Measurements from ENCODE around the gene NTM.

The NTM gene

DNA sequence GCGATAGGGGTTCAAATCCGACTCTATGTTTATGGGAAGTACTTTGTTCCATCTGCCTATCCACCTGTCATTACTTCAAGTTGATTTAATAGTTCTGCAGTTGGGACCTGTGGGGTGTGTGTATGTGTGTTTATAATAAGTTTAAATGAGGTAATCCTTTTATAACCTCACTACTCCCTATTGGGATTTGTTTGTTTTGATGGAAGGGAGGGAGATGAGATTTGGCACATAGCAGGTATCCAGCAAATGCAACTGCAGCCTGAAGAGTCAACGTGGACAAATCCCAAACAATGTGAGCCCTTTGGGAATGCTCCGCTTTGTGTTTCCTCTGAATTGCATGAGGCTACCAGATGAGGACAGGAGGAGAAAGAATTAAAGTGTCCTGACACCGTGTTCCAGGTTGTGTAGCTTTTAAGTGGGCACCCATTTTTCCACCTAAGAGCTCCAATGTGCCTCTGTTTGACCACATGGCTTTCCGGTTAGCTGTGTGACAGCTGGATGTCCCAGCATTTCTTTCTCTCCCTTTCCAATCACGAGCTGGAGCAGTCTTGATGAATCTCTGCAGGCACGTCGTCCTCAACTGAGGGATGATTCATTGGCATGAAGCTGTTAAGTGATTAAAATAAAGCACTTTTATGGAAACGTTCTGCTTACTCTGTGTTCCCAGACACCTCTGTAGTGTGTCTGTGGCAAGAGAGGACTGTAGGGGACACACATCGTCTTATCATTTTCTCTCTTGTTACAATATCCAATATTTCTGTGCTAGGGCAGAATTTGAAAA lies 610.7 kb downstream of the NTM start:
- no peak for DNase-seq

DNA sequence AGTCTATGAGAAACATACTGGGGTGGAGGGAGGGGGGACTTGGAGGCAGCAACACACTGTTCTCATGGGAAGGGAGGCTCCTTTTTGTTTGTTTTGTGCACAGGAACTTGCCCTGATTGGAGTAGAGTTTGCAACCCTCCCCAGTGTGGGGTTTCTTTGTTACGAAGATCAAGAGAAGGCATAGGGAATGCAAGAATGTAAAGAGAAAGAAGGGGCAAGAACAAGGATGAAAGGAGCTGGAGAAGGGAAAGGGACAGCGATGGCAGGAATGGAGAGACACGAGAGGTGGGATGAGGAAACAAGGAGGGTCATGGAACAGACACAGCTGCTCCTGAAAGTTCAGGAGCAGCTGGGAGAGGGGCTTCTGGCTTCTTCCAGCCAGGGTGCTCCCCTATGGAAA lies 611.7 kb downstream of the NTM start:
- no peak for DNase-seq

DNA sequence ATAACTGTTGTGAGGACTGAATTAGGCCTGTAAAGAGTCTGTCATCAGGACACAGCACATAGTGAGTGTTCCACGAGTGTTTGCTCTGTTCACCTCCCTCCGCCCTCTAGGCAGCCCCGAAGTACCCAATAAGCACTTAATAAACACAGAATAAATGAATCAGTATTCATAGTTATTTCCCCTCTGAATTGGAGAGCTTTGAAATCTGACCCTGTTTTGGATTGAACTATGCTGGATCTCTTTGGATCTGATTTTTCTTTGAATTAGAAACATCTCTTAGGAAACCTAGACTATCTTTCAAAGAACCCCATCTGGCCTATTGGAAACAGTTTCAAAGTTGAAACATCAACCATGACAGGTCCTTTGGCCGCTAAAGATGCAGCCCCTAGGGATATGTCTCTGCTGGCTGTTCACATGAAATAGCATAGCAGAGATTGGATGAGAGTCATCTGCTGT lies 615.5 kb downstream of the NTM start:
- no peak for DNase-seq

DNA sequence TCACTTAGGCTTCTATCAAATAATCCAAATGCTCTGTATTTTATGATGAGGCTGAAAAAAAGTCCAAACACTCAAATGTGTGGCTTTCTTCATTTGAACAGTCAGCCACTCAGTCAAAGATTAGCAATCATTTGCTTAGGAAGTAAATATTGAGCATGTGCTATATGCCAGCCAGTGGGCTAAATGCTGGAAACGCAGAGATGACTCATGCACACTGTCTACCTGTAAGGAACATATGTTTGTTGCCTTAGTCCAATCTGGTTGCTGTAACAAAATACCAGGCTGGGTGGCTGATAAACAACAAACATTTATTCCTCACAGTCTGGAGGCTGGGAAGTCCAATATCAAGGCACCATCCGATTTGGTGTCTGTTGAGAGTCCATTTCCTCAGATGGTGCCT lies 617.3 kb downstream of the NTM start:
- no peak for DNase-seq

DNA sequence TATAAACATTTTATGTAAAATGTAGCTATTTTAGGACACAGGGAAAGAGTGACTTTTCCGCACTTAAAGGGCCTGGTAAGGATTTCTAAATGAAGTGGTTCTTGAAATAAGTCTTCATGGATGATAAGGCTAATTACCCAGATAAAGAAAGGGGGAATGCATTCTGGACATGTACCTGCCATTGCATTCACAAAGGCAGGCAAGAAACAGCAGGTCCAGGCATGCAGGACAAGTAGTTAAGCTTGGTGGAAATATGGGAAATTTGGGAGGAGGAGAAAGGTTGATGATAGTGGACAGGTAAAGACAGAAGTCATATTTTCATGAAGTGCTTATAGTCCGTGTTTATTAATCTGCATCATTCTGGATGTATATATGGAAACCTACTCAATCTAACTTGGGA lies 621.2 kb downstream of the NTM start:
- DNase-seq = no peak

DNA sequence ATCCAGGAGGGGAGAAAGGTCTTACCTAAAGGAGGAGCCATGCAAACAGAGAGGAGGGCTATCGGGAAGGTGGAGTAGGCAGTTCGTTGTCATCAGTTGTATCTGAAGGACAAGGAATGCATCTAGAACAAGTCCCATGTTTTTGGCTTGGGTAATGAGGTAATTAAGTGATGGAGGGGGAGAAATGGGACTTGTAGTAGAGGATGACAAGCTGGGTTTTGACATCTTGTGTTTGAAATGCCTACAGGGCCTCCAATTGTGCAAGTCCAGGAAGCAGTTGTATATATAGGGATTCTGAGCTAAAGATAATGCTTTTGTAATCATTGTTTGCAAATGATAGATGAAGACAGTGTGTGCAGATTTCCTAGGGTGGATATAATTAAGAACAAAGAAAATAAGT lies 622.8 kb downstream of the NTM start:
- no peak for DNase-seq

DNA sequence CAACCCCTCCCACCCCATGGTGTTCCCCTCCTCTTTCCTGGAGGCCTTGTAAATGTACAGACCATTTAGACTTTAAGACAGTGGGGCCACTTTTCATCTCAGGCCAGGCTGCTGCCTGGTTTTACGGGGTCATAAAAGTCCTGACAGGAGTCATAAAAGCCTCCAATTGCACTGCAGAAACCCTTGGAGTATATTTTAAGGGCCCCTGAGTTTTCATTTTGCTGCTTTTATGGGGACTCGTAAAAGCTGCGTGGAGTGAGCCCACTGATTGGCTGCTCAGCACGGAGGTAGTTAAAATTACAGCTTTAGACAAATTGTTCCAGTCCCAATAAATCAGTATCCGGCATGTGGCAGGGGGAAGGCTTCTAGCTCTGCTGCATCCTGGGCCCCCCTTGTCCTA lies 627.6 kb downstream of the NTM start:
- no peak for DNase-seq

DNA sequence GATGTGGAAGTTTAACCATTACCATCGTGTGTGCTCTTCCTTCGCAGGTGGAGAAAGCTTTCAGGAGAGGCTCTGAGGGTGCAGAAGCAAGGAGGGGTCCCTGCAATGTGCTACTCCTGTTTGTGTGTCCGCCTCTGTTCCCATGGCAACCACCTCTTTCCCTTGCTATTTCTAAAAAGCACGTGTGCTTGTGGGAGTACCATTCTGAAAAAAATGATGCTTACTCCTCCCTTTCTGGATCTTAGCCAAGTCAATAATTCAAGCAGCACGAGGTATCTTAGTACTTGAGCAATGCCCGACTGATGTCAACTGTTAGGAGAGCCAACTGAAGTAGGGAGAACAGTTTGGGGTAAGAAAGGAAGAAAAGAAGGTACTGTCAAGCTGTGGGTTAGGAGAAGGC lies 628.7 kb downstream of the NTM start:
- DNase-seq = no peak

DNA sequence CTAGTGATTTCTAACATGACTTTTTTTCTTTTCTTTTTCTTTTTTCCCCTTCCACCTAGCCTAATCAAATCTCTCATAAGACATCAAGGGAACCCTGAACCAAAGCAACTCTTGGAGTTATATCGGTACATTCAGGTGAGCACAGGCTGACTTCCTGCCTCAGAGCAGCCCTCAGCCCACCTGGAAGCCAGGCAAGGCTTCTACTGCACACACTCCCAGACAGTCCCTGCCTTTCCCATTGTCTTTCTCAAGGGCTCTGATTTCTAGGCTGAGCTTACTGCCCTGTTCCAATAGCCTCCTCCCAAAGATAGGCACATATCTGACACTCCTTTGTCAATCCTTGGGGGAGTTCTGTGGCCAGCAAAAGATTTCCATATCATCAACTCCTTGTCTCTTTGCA lies 629.5 kb downstream of the NTM start:
- no peak for DNase-seq

DNA sequence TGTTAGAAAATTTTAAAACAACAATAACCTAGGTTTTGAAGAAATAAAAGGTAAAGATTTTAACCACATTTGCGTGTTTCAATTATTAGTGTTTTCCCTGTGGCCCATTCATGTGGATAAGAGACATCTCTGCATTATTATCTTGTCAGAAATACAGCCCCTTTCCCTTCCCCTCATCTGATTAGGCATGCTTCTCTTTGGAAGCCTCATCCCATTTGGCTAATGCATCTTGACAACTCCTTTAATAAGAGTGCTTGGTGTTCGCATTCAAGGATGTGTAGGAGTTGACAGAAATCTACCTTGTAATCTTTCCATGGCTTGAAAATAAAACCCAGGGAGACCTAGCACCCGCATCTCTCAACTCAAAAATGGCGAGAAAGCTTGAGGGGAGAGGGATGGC lies 635.5 kb downstream of the NTM start:
- no peak for DNase-seq

DNA sequence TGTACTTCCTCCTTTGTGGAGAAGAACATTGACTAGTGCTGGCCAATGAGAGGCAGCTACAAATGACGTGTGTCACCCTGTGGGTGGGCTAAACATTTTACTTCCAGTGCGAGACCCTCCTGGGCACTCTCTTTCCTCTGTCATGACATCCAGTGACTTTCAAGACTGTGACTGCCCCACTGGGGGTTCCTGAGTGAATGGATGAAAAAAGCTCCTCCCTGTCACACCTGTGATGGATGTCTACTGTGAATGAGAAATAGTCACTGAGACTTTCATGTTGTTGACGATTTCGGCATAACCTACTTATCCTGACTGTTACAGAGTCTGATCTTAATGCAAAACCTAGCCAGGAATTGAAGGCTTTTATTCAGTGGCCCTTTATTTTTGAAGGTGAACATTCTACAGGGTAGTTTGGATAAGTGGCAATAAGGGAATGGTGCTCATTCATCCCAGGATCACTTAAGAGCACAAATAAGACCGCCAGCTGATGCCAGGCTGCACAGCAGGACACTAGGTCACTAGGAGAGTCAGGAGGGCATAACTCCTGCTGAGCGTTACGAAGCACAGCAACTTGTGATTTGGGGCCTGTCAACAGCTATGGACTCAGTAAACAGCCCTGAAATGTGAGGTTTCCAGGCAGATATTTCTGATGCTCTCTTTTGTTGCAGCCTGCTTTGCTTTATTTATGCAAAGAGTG lies 636.6 kb downstream of the NTM start:
- DNase-seq = no peak

DNA sequence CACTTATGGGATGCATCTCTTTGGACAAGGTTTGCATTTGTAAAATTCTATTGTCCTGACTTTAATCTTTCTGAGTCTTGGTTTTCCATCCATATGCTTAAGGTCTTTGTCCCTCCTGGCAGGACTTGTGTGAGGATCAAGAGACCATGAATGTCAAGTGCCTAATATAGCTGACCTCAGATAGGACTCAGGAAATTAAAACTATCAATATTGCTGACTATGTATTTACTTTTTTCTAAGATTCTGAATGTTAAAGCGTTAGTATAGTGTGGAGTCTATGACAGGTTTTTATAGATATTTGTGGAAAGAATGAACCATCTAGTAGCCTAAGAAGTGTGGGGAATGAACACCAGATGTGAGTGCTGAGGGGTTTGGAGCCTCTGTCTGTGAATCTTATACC lies 637.8 kb downstream of the NTM start:
- no peak for DNase-seq

DNA sequence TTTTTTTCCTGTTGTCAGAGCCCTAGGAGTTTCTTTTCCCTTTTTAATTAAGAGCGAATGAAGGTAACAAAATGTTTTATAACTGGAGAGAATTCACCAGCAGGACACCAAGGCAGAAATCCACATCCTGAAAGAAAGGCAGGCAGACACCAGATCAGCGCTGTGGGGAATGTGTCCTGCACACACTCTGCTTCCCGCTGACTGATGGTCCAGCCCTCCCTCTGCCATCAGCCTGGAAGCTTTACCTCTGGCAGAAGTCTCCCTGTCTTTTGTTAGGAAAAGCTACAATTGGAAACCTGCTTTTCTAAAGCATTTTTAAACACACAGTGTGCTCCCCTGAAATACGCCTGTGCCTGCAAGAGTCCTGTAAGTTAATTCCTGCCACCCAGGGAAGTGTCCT lies 638.5 kb downstream of the NTM start:
- no peak for DNase-seq

DNA sequence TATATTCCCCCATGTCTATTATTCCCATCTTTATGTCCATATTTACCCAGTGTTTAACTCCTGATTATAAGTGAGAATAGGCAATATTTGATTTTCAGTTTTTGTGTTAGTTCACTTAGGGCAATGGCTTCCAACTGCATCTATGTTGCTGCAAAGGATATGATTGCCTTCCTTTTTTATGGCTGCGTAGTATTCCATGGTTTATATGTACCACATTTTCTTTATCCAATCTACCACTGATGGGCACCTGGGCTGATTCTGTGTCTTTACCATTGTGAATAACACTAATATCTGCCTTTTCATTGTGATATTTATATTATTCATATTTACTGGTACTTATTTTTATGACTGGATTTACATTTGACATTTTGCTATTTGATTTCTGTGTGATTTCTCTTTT lies 649.6 kb downstream of the NTM start:
- DNase-seq = no peak

DNA sequence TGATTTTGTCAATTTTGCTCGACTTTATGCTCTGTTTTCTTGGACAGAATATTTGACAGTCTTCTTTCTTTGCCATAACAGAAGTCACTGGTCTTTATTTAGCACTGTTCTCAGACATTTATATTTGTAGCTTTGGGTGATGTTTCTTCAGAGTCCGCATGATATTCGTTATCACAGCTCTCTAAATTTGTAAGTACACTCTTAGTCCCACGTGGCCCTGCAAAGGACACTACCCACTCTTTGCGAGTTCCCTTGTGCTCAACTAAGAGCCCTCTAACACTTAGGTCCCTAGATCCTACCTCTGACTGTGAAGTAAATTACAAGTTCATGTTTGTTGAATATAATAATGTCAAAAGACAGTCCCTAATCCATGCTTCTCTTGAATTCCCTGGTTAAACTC lies 651.9 kb downstream of the NTM start:
- DNase-seq = no peak

DNA sequence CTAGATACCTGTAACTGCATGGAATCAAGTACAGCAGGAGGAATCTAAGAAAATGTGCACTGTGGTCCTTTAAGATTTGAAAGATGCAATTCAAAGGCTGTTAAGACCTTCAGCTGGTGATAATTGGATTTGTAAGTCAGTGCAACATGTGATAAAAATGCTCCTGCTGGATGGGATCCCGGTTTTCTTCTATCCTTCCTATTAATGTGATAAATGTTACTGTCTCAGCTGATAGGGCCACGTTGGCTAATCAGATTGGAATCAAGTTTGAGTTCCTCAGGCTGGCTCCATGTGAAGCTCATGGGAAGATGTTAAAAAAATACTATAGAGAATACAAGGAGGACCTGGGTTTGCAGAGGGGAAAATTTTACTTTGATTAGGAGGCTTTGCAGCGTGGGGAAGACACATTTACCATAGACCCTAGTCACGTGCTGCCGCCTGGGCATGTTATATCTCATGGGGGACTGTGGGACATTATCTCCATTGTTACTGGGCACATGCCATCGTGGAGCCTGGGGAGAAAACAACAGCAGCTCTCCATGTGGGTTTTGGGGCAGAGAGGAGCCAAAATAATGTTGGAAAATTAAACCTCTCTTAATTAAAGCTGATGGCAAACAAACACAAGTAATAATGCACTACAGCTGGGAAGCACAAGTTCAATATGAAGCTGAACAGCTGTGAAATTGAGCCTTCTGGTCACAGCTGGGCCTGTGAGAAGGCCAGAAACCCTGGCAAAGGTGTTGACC lies 652.5 kb downstream of the NTM start:
- DNase-seq = no peak

DNA sequence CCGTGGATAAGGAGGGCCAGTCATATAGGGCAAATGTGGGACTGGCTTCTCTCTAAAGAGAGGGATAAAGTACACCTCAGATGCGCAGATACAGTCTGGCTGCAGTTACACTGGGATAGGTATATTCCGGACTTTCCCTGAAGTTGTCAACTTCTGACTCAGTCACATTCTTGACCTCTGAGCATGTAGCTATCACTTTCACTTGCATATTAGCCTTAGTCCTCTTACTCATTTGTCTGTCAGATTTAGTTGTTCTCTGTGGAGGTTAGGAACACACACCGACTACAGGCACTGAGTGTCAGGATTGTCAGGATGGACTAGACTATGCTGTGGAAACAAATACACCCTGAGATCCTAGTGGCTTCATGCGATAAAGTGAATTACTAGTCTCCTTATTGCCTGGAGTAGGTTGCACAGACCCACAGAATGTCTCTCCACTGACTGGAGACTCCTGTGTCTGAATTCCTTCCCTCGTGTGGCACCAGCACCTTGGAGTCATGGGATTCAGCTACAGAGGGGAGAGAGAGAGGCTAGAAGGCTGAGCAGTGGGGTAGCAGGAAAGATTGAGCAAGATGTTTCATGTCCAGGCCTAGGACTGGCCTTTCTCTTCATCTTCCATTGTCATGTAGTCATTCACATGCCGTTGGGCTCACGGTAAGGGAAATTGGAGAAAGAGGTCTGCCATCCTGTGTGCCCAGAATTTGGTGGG lies 654.3 kb downstream of the NTM start:
- DNase-seq = no peak

DNA sequence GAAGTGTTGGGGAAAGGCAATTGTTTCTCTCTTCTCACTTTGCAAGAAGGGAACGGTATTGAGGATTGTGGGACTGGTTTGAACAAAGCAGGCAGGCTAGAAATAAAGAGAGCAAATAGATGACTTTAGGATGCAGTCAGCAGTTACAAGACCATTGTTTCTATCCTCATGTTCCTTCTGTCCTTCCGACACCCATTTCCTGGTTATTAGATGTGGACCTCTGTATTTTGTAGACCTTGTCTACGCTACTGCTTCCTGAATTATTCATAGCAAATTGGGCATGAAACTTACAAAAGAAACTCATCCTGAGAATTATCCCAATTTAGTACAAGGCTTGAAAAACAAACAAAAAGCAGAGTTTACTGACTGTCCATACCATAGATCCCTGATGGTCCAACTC lies 656.3 kb downstream of the NTM start:
- DNase-seq = no peak

DNA sequence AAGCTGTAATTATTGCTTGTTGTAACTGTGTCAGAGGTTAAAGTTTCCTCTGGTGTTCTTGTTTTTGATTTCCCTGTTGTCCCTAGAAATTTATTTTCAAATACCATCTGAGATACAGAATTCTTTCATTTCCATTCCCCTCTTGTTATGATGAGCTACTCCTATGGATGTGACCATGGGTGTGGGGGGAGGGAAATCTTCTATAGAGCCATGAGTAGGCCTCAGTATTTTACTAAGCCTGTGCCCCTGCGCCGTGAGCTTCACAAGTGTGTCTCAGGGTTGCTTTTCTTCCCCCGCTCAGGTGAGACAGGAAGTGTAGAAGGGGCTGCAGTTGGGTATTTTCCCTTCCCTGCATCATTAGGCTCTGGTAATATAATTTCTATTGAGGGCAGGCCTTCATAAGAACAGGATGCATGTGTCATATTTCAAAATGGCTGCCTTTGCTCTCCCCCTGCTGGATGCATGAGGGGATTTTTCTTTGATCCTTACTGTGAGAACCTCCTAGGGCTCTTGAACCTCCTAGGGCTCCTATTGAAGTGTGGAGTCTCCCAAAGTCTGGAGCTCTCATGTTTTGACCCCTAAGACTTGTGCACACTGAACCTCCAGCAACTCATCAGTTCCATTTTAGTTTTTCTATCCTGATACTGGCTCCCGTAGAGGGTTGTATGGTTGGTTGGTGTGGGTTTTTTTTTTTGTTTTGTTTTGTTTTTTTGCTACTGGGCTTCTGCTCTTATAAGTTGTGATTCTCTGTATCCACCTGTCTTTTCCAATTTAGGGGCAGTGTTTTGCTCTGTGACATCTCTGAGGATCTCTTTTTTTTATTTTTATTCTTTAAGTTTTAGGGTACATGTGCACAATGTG lies 658.2 kb downstream of the NTM start:
- no peak for DNase-seq

DNA sequence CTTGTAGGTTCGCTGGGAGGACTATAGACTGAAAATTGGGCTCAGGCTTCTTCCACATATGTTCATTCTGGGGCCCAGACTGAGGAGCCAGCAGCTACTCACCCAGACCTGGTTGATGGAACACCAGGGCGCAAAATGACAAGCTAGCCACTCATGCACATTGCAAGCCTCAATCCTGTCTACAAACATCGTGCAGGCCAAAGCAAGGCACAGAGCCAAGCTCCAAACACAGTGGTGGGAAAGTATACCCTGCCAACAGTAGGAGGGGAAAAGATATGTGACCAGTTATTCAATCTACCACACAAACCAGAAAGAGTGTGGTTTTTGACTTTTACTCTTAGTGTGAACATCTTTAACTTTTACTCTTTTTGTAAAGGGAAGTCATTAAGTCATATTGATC lies 660.5 kb downstream of the NTM start:
- DNase-seq = no peak

DNA sequence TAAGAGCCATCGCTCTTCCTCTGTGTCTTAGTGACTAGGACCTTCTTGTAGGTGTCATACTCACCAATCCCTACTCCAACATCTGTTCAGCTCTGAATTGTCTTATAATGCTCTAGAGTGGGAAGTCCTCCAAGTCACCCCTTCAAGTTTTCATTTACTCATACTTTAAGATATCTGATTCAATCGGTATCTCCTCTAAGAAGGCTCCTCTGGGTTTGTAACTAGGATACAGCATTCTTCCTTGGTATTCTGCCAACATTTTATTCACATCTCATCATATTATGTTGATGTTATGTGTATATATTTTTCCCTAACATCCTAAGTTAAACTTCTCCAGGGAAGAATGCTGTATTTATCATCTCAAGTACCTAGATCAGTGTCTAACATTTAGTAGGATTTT lies 662.1 kb downstream of the NTM start:
- DNase-seq = no peak

DNA sequence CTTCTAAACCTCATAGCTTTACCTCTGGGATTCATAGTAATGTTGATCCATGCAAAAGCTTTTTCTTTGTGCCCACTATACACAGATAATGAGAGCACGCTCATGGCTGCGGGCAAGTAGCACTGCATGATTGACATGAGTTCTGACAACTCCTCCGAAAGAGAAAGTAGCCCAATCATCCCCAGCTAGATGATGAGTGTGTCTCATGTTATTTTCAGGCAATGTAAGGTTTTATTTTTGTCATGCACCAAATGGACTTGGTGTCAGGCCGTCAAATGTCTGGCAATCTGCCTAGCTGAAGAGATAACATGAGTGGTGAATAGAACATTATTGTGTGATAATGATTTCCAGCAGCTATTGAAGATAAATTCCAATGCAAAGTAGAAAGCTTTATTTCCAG lies 662.6 kb downstream of the NTM start:
- DNase-seq = no peak

Measured in CD4-positive, alpha-beta T cell treated with Interleukin-6 for 4 hours (primary cell).